Glutamatergic neuron (in vitro differentiated cells): ENCODE data around the gene MLST8. TPM values are rescaled to one million over a fixed set of nuclear protein-coding genes. Genes with fewer than 3 reads are reported as not detected.

Source experiments
- DNase-seq: peaks from one replicate; pipeline ENCODE4 v3.0.0; 2022
- H3K27ac Mint-ChIP-seq: one replicate; pipeline ENCODE4 v1.8.0; 2020; ENCODE audit warnings: mild to moderate bottlenecking, mixed read lengths, inconsistent platforms; ENCODE audit not compliant: unreplicated experiment
- H3K27me3 Mint-ChIP-seq: one replicate; pipeline ENCODE4 v1.8.0; 2020; ENCODE audit warnings: mild to moderate bottlenecking, moderate library complexity, mixed read lengths, inconsistent platforms; ENCODE audit not compliant: unreplicated experiment
- H3K36me3 Mint-ChIP-seq: one replicate; pipeline ENCODE4 v1.8.0; 2020; ENCODE audit warnings: mild to moderate bottlenecking, mixed read lengths, inconsistent platforms; ENCODE audit not compliant: unreplicated experiment
- H3K4me1 Mint-ChIP-seq: one replicate; pipeline ENCODE4 v1.8.0; 2020; ENCODE audit warnings: mild to moderate bottlenecking, low read depth, mixed read lengths, inconsistent platforms; ENCODE audit not compliant: unreplicated experiment
- H3K4me3 Mint-ChIP-seq: one replicate; pipeline ENCODE4 v1.8.0; 2020; ENCODE audit warnings: mild to moderate bottlenecking, mixed read lengths, inconsistent platforms; ENCODE audit not compliant: unreplicated experiment
- H3K9me3 Mint-ChIP-seq: one replicate; pipeline ENCODE4 v1.8.0; 2020; ENCODE audit warnings: mild to moderate bottlenecking, moderate library complexity, mixed read lengths, inconsistent platforms; ENCODE audit not compliant: unreplicated experiment
- total RNA-seq: library from RNA; stranded (reverse); fragmentation: NEBNext Ultra II Directional; extraction: Animal tissue kit (Norgen Biotek cat#: 25700); gene quantifications from one replicate; pipeline ENCODE4 v1.2.1, GENCODE V29; 2021; ENCODE audit not compliant: unreplicated experiment
- TF ChIP-seq, protein P1 (sequence below): fragments of 200-600 bp; sonication (generic); IDR thresholded peaks from one replicate; pipeline ENCODE4 v1.5.0; 2021; ENCODE audit not compliant: partially characterized antibody, unreplicated experiment

The MLST8 gene
- total RNA-seq, 1 donor from 2014 or later = 57.9 TPM

DNA sequence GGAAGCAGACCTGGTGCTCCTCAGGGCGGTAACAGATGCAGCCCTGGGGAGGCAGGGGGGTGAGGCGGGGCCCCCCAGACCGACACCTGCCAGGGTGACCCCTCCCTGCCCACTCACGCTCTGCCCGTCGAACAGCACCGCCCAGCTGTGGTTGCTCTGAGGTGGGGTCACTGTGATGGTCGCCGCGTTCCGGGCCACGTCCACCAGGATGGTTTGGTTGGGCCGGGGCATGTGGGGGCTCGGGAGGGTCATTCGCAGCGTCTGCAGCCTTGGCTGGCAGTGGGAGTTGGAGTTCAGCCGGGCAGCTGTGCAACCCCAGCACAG, 4.7 kb downstream of the MLST8 start:
- Mint-ChIP-seq H3K36me3 (no peaks in the 10 kb centered on the region), H3K9me3 (peaks cover 7% of the 10 kb centered on the region), H3K4me1 (peaks cover 16% of the 10 kb centered on the region), H3K27me3 (peaks cover 13% of the 10 kb centered on the region), H3K27ac (no peak overlapping the region), H3K4me3 (no peak overlapping the region)
- no peak for DNase-seq
- TF ChIP-seq, protein P1, sequence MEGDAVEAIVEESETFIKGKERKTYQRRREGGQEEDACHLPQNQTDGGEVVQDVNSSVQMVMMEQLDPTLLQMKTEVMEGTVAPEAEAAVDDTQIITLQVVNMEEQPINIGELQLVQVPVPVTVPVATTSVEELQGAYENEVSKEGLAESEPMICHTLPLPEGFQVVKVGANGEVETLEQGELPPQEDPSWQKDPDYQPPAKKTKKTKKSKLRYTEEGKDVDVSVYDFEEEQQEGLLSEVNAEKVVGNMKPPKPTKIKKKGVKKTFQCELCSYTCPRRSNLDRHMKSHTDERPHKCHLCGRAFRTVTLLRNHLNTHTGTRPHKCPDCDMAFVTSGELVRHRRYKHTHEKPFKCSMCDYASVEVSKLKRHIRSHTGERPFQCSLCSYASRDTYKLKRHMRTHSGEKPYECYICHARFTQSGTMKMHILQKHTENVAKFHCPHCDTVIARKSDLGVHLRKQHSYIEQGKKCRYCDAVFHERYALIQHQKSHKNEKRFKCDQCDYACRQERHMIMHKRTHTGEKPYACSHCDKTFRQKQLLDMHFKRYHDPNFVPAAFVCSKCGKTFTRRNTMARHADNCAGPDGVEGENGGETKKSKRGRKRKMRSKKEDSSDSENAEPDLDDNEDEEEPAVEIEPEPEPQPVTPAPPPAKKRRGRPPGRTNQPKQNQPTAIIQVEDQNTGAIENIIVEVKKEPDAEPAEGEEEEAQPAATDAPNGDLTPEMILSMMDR = no peak

DNA sequence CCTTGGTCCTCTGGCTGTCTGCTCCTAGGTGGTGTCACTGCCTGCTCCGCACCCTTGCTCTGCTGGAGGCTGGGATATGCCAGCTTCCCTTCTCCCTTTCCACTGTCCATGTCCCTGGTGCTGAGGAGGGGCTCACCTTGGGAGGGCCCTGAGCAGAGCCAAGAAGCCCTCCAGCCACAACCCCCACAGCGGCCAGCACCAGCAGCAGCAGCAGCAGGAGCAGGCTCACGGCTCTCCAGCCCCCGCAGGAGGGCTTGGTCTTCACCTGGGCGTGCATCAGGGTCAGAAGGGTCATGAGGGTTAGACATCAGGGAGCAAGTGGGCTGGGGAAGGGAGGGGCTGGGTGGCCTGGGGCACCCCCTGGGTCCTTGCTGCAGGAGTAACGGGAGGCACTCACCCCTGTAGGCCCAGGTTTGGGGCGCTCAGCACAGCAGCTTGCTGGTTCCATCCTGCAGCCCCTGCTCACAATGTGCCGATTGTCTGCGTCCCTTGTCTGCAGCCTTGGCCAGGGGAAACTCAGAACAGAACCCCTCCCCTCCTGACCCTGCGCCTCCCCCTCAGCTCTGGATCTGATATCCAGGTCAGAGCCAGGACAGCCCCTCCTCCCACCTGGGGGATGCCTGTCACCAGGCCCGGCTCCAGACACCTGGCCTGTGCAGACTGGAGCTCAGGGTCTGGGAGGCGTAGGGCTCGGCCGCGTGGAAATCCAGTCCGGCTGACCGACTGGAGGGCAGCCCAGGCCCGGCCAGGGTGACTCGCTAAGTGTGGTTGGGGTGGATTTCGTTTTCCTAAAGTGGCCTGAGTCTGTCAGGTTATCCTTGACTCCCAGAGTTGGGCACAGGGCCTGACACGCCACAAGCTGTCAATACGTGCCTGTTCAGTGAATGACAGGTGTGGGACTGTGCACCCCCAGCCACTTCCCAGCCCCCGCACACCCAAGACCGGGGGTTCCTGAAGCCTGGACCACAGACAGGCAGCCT, 5.4 kb downstream of the MLST8 start, which contains the start of gene BRICD5:
BRICD5 (minus strand) TSS at position 478 of the 980 bp plus-strand sequence; CDS start at position 448, 30 bp downstream.
- TF ChIP-seq, protein P1 = no peak
- no peak for DNase-seq
- H3K27me3 Mint-ChIP-seq = peaks cover 15% of the 10 kb centered on the region
- H3K4me1 Mint-ChIP-seq = peaks cover 18% of the 10 kb centered on the region
- H3K4me3 Mint-ChIP-seq = no peak within 1 kb of the TSS
- peaks cover 9% of the 10 kb centered on the region for H3K9me3 Mint-ChIP-seq
- H3K27ac Mint-ChIP-seq = no peak within 1 kb of the TSS
- no peaks in the 10 kb centered on the region for H3K36me3 Mint-ChIP-seq

DNA sequence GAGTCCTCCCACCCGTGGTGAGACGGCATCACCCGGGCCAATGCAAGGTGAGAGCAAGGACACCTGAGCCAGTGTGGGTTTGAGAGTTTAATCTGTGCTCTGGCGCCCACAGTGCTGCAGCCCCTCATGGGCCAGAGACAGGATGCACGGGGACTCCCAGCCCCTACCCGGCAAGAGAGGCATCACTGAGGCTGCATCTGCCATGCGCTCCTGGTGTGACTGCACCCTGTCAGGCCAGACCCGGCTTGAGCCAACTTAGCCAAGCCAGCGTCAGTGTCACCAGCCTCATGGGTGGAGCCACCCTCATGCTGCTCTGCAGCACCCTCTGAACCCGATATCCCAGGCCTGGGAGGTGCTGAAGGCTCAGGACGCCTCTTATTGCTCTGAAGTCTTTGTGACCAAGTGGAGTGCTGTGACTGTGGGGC, 6.7 kb downstream of the MLST8 start:
- no peak overlapping the region for H3K27ac Mint-ChIP-seq
- peaks cover 7% of the 10 kb centered on the region for H3K9me3 Mint-ChIP-seq

DNA sequence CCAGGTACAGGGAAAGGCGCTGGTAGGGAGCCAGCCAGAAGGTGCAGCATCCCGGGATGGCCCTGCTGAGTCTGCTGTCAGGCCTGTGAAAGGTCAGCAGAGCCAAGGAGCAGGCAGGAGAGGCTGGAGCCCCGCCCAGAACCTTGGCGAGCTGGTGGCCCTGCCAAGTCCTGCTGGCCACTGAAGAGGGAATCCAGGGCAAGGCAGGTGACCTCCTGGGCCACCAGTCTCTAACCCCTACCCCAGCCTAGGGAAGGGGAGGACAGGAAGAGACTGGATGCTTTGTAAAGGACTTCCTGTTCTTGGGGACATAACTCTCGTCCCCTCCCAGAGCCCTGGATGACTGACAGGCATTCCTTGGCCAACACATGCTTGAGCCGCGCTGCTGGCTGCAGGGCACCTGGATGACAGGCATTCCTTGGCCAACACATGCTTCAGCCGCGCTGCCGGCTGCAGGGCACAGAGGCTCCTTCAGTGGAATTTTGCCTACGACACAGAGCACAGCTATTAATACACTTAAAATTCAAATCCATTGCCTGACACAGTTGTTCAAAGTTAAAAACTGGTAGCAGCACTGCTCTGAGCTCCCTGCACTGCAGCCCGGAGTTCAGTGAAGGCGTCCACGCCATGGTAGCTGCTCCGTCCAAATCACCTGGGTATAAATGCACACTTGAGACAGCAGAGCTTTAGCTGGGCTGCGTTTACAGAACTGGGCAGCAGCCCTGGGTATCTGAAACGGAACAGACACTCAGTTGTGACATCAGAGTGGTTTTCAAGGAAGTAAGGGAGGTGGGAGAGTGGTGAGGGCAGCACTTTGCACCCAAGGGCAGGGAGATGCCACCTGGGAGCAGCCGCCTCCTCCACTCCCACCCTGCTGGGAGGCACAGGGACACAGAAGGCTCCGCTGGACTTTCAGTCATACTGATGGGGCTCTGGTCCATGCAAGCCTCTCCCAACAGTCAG, 7.4 kb downstream of the MLST8 start:
- no peak for DNase-seq
- H3K4me3 Mint-ChIP-seq = peak overlapping the region; percentile 83
- no peaks in the 10 kb centered on the region for H3K36me3 Mint-ChIP-seq
- H3K9me3 Mint-ChIP-seq = peaks cover 4% of the 10 kb centered on the region
- TF ChIP-seq, protein P1 = no peak
- H3K27me3 Mint-ChIP-seq = peaks cover 11% of the 10 kb centered on the region
- peaks cover 12% of the 10 kb centered on the region for H3K4me1 Mint-ChIP-seq
- peak overlapping the region; percentile 28 for H3K27ac Mint-ChIP-seq

More for the DNA sequence above, 6.7 kb downstream of the MLST8 start:
- Mint-ChIP-seq H3K4me3 (peak overlapping the region; percentile 46), H3K36me3 (no peaks in the 10 kb centered on the region), H3K4me1 (peaks cover 15% of the 10 kb centered on the region), H3K27me3 (peaks cover 15% of the 10 kb centered on the region)
- TF ChIP-seq, protein P1 = no peak
- no peak for DNase-seq
